Cardiac fibroblast (primary cell): ENCODE measurements around the gene MLYCD.
"Not testable (repeated sequence)": the region's sequence is repeated elsewhere in the genome, so short reads cannot be mapped to it uniquely, and the experiment has no call there.

ENCODE experiments used
- DNase-seq, 2 donors: peaks; one replicate each; pipeline versions ENCODE4 v3.0.0 to v3.0.0-alpha.2; 2010; ENCODE audit warnings: low read depth in 2 of 2
- H3K4me3 ChIP-seq, 2 donors: replicated peaks in 1 of 2; 1 replicate in 1 of 2; 2 replicates in 1 of 2; pipeline ENCODE4 v1.5.1; 2011; ENCODE audit warnings: low read depth in 2 of 2, low read length in 2 of 2, mild to moderate bottlenecking in 2 of 2, moderate library complexity in 1 of 2
- TF ChIP-seq, protein P1 (sequence below): IDR thresholded peaks from one replicate; pipeline ENCODE4 v1.5.1; 2011; ENCODE audit warnings: low read depth, mild to moderate bottlenecking, low read length, inconsistent platforms

The MLYCD gene

DNA sequence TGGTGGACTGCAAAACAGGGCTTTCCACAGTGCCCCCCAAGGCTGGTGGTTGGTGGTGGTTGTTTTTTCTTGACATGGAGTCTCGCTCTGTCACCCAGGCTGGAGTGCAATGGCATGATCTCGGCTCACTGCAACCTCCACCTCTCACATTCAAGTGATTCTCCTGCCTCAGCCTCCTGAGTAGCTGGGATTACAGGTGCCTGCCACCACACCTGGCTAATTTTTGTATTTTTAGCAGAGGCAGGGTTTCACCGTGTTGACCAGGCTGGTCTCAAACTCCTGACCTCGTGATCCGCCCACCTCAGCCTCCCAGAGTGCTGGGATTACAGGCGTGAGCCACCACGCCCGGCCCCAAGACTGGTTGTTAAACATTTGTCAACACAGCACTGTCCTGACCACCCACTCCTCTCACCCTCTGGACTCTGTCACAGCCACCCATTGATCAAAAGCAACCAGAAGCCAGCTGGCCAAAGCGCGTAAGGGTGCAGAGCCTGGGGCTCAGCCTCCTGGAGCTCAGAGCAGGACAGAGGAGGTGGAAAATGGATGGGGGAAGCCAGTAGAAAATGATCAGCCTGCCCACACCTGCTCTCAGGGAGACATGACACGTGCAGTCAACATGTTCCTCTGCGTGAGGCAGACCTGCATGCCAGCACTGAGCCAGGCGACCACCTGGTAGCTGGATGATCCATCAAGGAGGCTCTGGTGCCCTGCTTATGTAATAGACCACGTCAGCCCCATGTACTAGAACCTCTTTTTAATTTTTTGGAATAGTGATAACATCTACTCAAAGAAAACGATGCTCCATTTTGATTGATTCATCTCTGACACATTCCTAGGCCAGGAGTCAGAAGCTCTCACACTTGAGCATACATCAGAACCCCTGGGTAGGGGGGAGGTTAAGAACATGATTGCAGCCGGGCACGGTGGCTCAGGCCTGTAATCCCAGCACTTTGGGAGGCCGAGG, 39.3 kb downstream of the MLYCD start:
- no peak overlapping the region for H3K4me3 ChIP-seq
- TF ChIP-seq, protein P1, sequence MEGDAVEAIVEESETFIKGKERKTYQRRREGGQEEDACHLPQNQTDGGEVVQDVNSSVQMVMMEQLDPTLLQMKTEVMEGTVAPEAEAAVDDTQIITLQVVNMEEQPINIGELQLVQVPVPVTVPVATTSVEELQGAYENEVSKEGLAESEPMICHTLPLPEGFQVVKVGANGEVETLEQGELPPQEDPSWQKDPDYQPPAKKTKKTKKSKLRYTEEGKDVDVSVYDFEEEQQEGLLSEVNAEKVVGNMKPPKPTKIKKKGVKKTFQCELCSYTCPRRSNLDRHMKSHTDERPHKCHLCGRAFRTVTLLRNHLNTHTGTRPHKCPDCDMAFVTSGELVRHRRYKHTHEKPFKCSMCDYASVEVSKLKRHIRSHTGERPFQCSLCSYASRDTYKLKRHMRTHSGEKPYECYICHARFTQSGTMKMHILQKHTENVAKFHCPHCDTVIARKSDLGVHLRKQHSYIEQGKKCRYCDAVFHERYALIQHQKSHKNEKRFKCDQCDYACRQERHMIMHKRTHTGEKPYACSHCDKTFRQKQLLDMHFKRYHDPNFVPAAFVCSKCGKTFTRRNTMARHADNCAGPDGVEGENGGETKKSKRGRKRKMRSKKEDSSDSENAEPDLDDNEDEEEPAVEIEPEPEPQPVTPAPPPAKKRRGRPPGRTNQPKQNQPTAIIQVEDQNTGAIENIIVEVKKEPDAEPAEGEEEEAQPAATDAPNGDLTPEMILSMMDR: no peak
- no peak for DNase-seq

DNA sequence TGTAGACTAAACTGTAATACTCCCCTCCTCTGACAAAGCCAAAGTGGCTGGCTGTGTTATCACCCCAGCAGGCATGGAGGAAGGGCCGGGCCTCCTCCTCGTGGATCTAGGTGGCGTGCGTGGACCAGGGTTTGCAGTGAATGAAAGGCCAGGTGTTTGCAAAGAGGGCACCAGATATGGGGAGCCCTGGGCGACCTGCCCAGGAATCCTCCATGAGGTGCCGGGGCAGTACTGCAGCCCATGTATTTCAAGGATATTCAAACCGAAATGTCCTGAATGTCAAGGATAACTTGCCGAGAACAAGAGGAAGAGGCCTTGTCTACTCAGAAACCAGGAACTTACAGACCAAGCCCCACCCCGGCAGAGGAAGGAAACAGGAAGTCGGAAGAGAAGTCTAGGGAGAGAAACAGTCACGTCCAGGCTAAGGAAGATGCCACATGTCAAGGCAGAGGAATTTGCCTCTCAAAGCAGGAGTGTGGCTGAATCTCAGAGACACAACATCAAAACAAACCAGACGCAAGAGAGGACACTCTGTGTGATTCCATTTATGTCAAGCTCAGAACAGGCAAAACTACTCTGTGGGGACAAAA, 40.4 kb downstream of the MLYCD start:
- no peak overlapping the region for H3K4me3 ChIP-seq
- no peak for DNase-seq
- TF ChIP-seq, protein P1: no peak

DNA sequence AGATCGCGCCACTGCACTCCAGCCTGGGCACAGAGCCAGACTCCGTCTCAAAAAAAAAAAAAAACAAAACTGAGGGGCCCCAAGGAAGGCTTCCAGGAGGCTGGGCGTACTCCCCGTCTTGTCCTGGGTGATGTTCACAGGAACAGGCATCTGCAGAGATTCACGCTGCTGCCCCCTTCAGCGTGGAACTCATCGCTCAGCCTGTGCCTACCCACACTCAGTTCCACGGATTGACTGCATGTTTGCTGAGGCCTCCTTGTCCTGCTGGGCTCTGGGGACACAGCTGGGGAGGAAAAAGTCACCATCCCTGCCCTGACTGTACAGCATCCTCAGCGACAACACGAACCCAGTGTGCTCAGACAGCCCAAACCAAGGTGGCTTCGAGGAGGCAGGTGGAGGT, 41.2 kb downstream of the MLYCD start:
- TF ChIP-seq, protein P1: no peak
- H3K4me3 ChIP-seq: no peak overlapping the region
- DNase-seq: peak in 1 of 2 donors; percentile 16

DNA sequence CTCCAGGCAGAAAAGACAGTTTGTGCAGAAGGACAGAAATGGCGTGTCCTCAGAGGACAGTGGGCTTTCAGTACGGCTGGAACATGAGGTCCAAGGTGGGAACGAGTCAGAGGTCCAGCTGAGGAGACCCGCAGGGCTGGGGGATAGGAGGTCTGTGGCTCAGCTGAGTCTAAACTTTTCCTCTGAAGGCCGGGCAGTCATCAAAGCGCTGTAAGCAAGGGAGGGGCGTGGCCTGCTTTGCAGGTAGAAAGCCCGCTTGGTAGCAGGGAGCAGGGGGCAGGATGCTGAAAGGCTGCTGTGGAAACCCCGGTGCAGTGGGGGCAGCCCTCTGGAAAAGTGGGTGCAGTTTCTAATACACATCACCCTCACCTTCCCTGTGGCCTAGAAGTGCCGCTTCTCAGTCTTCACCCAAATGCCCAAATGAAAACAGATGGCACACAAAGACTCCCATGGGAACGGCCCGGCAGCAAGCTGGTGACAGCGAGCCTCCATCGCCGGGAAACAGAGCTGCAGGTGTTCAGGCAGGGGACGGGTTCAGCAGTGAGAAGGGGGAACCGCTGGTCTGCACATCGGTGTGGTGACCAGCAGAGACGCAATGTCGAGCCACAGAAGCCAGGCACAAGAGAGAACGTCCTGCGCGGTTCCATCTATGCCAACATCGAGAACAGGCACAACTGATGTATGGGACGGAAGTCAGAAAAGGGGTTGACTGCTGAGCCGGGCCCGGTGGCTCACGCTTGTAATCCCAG, 41.9 kb downstream of the MLYCD start:
- no peak overlapping the region for H3K4me3 ChIP-seq
- TF ChIP-seq, protein P1: no peak
- no peak for DNase-seq

DNA sequence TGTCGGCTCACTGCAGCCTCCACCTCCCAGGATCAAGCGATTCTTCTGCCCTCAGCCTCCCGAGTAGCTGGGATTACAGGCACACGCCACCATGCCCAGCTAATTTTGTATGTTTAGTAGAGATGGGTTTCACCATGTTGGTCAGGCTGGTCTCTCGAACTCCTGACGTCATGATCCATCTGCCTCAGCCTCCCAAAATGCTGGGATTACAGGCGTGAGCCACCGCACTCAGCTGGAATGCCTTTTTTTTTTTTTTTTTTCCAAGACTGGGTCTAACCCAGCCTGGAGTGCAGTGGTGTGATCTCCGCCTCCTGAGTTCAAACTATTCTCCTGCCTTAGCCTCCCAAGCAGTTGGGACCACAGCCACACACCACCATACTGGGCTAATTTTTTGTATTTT, 42.6 kb downstream of the MLYCD start:
- DNase-seq, H3K4me3 ChIP-seq: not testable (repeated sequence)

DNA sequence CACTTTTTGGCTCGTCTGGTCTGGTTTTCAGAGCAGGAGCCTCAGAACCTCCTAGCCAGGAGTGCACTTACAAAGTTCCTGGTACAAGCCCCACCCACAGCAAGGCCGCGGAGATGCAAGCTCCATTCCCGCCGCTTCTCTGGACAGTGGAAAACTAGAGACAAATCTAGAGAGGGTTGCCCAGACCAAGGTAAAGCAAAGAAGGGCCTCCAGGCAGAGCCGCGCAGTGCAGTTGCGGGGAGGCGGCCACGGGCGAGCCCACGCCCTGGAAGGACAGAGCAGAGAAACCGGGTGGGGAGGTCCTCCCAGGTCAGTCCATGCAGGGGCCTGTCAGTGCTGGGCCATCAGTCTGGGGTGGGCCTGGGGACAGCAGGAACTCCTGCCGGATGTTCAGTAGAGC, 43.2 kb downstream of the MLYCD start:
- no peak overlapping the region for H3K4me3 ChIP-seq
- no peak for DNase-seq
- TF ChIP-seq, protein P1: no peak
